Mammary epithelial cell (primary cell): ENCODE measurements around the gene GADL1.

ENCODE experiments used
- CTCF ChIP-seq, 2 donors: IDR thresholded peaks in 1 of 2; conservative IDR thresholded peaks in 1 of 2; 2 replicates each; pipeline ENCODE4 v1.5.1; 2011 to 2012; ENCODE audit warnings: inconsistent platforms in 2 of 2, low read length in 2 of 2, mild to moderate bottlenecking in 2 of 2, control low read depth in 1 of 2, low read depth in 1 of 2; ENCODE audit not compliant: insufficient read depth in 1 of 2; ENCODE audit errors: extremely low read depth in 1 of 2
- EZH2 ChIP-seq: IDR thresholded peaks from 2 replicates; pipeline ENCODE4 v1.6.1; 2012; ENCODE audit warnings: low read length, inconsistent platforms, borderline replicate concordance

DNA sequence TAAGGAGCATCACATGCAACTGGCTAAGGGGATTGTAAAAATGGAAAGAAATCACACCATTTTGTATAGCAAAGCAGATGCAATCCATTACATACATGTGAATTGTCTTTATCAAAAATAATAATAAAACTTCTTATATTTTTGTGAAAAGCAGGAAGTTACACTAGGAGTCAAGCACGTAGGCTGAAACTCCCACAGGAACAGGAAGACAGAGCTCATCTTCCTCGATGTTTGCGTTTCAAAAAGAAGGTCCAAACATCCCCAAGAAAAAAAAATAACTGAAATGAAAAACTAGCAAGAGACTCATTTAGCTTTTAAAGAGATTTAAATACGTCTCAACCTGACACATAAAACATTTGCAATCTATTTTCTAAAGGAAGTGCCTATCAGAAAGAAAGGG lies 181.5 kb downstream of the GADL1 start:
- no peak for TF ChIP-seq CTCF (conservative IDR thresholded peaks at IDR 0.05 in 1 of 2, IDR thresholded peaks at IDR 0.05 in 1 of 2; ENCODE audit: extremely low read depth in 1 of 2, insufficient read depth in 1 of 2, low read depth in 1 of 2, low read length in 2 of 2)
- no peak for TF ChIP-seq EZH2
